ENCODE measurements around the gene PSMB7.

PSMB7 gene

GRCh38 chr9:124444166-124444565, 28.9 kb upstream of the PSMB7 start:
- no peak for TF ChIP-seq CTCF (IDR thresholded peaks at IDR 0.05; ENCODE audit: control extremely low read depth, extremely low read depth, low read depth, missing control alignments)
- DNase-seq (ENCODE audit: extremely low spot score), result no peak
- CTCF ChIA-PET, result no interaction called here
- POLR2A ChIA-PET, result no interaction called here

GRCh38 chr9:124443625-124444024, 28.4 kb upstream of the PSMB7 start:
- ChIA-PET CTCF (no interaction called here), POLR2A (no interaction called here)
- TF ChIP-seq CTCF (IDR thresholded peaks at IDR 0.05; ENCODE audit: control extremely low read depth, extremely low read depth, low read depth, missing control alignments), result no peak
- DNase-seq (ENCODE audit: extremely low spot score), result no peak

- no peak for TF ChIP-seq CTCF (IDR thresholded peaks at IDR 0.05; ENCODE audit: control extremely low read depth, extremely low read depth, low read depth, missing control alignments)
- POLR2A ChIA-PET, result no interaction called here
- CTCF ChIA-PET, result no interaction called here
- no peak for DNase-seq (ENCODE audit: extremely low spot score)
Observed at GRCh38 chr9:124442826-124443225, 27.6 kb upstream of the PSMB7 start.

- CTCF ChIA-PET, result interaction anchor here (1.0 to 1.2 kb wide), 2 partner anchors 10 to 20 kb away, joined by 3 read pairs; no protein-coding TSS in a partner anchor
- no peak for DNase-seq (ENCODE audit: extremely low spot score)
- POLR2A ChIA-PET, result no interaction called here
- no peak for TF ChIP-seq CTCF (IDR thresholded peaks at IDR 0.05; ENCODE audit: control extremely low read depth, extremely low read depth, low read depth, missing control alignments)
Observed at GRCh38 chr9:124442379-124442778, 27.1 kb upstream of the PSMB7 start.

GRCh38 chr9:124441291-124441690, 26.0 kb upstream of the PSMB7 start:
- POLR2A ChIA-PET, result no interaction called here

GRCh38 chr9:124440786-124441185, 25.5 kb upstream of the PSMB7 start:
- ChIA-PET POLR2A (no interaction called here), CTCF (interaction anchor here (0.8 to 10.0 kb wide), 4 partner anchors 11 to 96 kb away, joined by 3 to 50 read pairs (median 4); partner anchors contain the start of gene PSMB7)
- no peak for TF ChIP-seq CTCF (IDR thresholded peaks at IDR 0.05; ENCODE audit: control extremely low read depth, extremely low read depth, low read depth, missing control alignments)
- no peak for DNase-seq (ENCODE audit: extremely low spot score)

More at GRCh38 chr9:124441291-124441690, 26.0 kb upstream of the PSMB7 start:
- TF ChIP-seq CTCF (IDR thresholded peaks at IDR 0.05; ENCODE audit: control extremely low read depth, extremely low read depth, low read depth, missing control alignments), result no peak
- CTCF ChIA-PET, result interaction anchor here (0.8 to 10.0 kb wide), 5 partner anchors 9 to 96 kb away, joined by 3 to 50 read pairs (median 3); no protein-coding TSS in a partner anchor
- no peak for DNase-seq (ENCODE audit: extremely low spot score)

Measured in GM10248 (cell line).